Medulla oblongata (tissue), 1 donor: ENCODE results near the gene HPCAL1.
A peak's percentile ranks its signal among the peaks of the same experiment; 100 is the strongest.

Experiments used
- DNase-seq: peaks from one replicate; pipeline ENCODE4 v3.0.0-alpha.2; 2015; ENCODE audit errors: extremely low spot score

HPCAL1 gene

DNA sequence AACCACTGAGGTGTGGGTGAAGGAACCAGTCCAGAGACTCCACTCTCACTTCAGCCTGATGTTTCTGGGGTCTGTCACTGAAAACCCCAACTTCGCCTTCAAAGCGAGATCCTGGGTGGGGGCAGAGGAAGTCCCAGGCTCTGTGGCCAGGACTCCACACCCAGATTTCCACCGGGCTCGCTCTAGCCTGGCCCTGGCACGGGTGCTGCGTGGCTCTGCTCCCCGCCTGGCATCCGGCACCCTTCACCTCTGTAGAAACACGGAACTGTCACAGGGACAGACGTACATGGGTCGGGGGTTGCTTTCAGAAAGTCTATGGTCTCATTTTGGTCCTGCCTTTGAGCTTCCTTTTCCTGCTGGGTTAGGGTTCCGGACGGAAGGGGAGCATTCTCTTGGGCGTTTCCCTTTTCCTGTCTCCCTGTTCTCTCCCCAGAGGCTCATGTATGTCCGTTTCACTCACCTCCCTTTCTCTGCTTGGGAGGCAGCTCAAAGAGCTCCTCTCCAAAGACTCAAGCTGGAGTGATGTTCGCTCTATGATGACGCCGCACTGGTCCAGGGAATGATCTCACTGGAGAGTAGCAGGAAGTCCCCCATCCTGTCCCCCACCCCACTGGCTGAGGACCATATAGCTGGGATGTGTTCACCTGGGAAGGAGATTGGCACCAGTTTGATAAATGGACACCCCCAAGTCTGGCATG, 103.9 kb downstream of the HPCAL1 start:
- DNase-seq: no peak

DNA sequence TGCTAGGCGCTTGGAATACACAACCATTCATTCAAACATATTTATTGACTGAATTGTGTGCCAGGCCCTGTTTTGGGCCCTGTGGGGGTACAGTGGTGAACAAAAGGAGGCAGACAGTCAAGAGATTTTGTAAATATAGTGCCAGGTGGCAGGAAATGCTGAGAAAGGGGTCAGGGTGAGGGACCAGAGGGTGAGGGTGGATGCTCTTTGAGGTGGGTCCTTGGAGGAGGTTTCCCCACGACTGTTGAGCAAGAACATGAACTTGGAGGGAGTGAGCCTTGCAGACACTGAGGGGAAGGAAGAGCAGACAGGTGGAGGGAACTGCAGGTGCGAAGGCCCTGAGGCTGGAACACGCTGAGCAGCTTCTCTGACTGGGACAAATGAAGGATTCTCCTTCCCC, 104.7 kb downstream of the HPCAL1 start:
- no peak for DNase-seq

DNA sequence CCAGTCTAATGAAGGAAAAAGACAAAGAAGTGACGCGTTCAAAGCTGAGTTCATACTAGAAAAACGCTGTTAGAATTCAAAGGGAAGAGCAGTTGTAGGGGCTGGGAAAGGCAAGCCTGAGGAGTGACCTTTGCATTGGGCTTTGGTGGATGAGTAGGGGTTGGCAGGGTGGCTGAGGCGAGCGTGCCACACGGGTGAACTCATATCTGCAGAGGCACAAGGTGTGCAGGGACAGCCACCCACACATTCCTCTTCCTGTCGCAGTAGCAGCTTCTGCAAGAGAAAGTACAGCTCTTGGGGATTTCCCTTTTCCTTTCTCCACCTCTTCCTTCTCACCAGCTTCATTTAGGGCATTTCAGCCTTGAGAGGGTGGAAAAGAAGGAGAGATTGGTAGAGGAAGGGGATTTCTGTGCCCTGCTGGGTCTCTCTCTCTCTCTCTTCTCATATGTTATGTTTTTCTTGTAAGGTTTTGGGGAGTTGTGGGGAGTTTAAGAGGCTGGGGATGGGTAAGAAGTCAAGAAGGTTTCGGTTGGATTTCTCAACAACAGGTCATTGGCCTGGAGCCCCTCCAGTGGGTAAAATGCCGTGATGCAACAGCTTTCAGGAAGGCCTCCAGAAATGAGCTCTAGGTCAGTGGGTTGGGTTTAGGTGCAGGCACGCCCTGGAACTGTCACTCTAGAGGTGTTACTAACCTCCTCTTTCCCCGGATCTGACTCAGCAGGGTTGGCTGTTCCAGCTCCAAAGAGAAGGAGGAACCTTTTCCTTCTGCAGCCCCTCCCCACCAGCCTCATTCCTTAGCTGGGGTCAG, 105.3 kb downstream of the HPCAL1 start:
- no peak for DNase-seq

DNA sequence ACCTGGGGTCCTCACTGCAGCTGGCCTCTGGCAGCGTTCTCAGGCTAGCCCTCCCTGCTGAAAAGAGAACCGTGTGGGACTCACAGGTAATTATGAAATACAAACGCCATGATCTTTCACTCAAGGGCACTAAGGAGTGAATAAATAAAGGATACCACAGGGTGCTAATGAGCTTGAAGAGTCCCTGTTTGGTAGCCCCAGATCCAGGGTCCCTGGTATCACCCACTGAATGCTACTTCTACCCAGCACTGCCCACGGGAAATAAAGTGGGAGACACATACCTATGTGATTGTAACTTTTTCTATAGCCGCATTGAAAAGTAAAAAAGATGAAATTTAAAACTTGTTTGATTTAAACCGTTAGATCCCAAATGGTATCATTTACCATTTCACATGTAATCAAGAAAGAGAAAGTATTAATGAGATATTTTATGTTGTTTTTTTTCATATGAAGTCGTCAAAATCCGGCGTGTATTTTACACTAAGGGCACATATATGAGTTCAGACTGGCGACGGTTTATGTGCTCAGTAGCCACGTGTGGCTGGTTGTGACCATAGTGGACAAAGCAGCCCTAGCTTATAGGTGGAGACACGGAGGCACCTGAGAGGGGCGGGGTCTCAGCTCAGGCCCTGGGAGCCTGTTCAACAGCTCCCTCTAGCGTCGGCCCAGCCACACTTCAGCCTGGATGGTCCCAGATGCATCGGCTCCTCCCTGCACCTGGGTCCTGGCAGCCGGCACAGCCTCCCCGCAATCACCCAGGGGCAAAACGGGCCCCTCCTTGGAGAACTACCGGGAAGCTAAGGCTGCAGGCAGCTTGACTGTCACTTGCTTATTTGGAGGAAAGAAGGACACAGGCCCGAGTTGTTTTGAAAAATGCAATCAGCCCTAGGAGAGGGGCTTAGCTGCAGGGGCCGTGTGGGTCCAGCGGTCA, 106.2 kb downstream of the HPCAL1 start:
- peak; percentile 78 for DNase-seq

DNA sequence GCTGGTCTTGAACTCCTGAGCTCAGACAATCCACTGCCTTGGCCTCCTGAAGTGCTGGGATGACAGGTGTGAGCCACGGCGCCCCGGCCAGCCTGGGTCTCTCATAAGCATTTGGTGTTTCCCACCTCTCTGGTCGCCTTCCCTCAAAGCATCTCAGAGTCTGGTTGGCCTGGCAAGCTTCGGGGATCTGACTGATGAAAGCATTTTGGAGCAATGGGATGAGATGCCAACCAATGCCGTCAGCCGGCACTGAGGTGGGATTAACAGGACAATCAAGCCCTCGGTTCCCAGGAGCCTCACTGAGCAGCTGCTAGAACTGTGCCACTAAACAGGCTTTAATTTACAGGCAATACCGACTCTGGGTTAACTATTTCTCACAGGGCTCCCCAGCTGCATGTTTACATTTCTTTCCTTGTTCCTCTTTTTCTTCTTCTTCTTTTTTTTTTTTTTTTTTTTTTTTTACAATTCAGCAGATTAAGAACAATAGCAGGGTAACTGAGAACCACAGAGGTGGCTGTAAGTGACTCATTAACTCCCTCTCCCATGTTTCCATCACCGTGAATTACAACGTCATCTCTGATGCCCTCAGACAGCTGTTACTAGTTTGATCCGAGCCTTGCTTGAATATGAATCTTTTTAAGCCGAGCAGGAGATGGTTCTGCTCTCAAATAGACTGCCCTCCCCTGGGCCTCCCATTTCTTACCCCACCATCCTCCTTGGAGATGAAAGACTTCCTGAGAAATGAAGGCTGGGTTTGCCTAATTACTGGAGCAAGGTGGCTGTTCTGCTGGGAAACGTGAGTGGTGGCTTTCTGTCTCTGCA, 107.5 kb downstream of the HPCAL1 start:
- no peak for DNase-seq

DNA sequence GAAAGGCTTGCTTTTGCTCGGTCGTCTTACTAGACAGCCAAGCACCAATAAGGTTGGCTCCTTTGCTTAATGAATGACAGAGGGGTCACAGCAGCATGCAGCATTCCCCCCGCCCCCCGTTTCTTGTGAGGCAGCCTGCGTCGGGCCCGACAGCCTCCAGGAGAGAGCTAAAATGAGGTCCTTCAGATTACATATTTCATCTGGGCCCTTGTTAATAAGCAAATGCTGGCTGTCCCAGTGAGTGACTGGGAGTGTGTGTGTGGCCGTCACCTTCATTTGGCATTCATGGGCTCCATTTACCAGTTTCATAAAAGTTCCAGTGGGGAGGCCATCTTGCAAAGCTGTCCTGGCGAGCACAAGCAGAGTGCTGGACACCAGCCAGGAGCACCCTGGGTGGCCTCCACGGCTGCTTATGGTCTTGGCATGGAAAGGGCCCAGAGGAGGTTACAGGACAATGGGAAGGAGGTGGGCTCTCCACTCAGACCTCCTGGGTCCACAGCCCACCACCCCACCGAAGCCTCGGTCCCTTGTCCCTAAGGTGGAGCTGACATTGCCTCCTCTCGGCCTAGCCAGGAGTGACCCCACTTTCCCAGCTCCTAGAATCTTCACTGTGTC, 108.2 kb downstream of the HPCAL1 start:
- no peak for DNase-seq

DNA sequence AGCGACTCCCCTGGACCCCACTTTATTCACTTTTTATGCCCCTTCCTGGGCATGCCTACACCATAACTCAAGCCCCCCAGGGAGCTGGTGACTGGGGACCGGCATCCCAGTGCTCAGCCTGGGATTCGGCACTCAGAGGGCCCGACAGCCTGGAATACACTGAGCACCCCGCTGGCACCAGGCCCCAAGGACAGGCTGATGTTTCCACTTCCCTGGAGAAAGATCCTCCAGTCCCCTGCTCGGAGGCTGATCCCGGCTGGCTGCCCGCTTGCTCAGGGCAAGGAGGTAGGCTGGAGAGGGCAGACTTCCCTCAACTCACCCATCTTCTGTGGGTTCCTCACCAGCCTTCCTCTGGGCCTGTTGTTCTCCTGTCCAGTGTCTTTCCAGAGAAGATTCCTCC, 108.9 kb downstream of the HPCAL1 start:
- no peak for DNase-seq

DNA sequence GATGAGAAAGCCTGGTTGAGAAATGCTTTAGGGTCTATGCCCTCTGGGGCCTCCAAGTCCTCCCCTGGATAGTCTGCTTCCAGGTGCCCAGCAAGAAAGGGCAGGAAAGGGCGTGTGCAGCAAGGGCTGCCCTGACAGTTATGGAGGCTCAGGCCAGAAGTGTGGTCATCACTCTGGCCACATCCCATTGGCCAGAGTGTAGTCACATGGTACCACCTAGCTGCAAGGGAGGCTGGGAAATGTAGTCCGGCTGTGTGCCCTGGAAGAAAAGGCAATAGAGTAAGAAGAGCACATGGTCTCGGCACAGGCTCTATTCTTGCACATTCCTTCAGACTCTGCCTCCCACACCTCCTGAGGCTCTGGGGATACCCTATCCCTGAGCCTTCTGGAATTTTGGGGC, 109.7 kb downstream of the HPCAL1 start:
- DNase-seq: no peak

DNA sequence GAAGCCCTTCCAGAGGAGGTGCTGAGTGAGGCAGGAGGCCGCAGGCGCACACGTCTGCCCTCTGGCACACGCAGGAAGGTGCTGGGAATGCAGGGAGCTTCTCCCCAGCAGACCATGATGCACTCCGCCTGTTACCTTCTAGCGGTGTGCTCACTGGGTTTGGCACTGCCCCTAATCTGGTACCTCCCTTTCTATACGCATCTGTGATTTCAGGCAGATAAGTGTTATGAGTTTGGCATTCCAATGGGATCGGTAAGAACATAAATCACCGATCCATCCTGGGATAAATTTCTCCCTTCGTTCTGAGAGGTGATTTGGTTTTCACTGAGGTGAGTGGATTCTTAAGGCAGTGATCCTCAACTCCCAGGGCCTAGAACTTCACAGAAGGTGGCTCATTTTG, 110.8 kb downstream of the HPCAL1 start:
- no peak for DNase-seq

DNA sequence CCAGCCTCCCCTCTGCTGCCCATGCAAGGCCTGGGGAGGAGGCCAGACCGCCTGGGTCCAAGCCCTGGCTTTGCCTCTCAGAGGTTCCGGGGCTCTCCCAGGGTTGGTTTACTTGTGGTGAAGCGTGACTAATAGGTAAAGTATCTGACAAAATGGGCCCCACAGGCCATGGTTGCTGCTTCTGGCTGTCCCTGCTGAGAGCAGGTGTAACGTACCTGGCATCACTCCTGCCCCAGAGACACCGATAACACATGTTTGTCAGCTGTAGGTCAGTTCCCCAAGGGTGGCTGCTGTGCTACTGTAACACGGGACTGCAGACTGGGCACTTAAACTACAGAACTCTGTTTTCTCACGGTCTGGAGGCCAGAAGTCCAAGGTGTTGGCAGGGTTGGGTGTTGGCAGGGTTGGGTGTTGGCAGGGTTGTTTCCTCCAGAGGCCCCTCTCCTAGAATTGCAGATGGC, 111.3 kb downstream of the HPCAL1 start:
- DNase-seq: peak; percentile 52

DNA sequence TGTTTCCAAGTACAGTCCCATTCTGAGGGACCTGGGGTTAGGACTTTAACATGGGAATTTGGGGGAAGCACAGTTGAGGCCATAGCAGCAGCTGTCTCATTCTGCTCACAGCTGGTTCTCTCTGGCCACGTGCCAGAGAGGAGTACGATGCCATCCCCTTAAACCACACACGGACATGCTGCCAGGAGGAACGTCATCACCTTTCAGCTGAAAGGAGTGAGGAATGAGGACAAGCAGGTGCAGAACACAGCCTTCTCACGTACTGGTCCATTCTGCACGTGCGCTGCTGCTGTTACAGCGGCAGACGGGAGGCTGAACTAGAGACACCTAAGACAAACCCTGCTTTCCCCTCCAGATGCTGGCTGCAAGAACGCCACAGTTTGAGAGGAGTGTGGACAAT, 111.9 kb downstream of the HPCAL1 start:
- no peak for DNase-seq

DNA sequence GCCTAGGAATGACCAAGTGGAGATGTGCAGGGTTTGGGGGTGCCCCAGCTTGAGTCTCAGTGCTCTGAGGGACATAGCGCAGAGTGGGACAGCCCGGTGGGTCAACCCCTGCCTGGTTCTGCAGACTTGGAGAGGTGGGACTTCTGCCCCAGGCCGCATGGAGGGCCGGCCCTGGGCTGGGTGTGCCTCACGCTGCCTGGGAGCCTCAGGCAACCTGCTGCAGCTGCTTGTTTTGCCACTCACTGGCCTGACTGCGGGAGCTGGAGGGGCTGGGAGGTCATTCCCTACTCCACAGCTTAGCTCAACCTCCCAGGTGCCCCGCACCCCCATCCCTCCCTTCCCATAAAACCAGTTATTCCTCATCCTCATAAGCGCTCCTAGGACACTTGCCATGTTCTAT, 112.3 kb downstream of the HPCAL1 start:
- DNase-seq: no peak

DNA sequence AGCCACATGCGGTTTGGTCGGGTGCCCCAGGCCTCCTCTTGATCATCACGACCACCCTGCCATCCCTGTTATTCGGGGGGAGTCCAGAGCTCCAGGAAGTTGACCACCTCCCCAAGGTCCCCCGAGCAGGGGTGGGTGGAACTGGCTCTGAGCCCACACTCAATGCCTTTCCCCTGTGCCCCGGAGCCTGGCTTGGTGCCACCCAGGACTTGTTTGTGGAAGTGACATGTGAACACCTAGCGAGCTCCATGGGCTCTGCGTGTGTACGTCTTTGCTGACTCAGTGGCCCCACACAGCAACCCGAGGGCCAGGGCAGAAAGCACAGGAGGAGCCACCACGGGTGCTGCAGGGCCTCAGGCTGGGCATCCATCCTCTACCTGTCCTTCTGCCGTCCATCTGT, 112.9 kb downstream of the HPCAL1 start:
- DNase-seq: no peak

DNA sequence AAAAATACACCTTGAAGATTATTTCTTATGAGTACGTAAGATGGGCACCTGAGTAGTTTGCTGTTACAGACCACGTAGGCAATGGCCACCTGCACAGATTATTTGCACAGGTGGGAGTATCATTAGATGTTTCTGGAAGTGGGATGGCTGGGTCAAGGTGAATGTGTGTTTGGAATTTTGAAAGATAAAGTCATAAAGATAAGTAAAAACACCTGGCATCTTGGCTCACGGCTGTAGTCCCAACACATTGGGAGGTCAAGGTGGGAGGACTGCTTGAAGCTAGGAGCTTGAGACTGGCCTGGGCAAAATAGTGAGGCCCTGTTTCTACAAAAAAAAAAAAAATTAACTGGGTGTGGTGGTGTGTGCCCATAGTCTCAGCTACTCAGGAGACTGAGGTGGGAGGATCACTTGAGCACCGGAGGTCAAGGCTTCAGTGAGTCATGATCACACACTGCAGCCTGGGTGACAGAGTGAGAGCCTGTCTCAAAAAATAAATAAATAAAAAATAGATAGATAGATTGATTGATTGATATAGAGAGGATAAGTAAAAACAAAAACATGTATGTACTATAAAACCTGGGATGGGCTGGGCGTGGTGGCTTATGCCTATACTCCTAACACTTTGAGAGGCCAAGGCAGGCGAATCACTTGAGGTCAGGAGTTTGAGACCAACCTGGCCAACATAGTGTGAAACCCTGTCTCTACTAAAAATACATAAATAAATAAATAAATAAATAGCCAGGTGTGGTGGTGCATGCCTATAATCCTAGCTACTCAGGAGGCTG, 115.0 kb downstream of the HPCAL1 start:
- DNase-seq: no peak

DNA sequence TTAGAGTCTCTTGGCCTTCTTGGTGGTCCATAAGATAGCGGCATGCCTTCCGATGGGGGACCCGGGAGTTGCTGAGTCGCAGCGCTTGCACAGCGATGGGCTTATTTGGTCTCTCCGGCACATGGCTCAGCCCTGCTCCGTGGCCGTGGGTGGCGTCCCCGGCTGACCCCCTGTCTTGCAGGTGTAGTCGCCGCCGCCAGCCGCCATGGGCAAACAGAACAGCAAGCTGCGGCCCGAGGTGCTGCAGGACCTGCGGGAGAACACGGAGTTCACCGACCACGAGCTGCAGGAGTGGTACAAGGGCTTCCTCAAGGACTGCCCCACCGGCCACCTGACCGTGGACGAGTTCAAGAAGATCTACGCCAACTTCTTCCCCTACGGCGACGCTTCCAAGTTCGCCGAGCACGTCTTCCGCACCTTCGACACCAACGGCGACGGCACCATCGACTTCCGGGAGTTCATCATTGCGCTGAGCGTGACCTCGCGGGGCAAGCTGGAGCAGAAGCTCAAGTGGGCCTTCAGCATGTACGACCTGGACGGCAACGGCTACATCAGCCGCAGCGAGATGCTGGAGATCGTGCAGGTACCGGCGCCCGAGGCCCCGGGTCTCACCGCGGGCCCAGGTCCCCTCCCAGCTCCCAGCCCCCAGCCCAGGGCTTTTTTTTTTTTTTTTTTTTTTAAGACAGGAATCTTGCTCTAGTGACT, 117.0 kb downstream of the HPCAL1 start:
- DNase-seq: no peak

DNA sequence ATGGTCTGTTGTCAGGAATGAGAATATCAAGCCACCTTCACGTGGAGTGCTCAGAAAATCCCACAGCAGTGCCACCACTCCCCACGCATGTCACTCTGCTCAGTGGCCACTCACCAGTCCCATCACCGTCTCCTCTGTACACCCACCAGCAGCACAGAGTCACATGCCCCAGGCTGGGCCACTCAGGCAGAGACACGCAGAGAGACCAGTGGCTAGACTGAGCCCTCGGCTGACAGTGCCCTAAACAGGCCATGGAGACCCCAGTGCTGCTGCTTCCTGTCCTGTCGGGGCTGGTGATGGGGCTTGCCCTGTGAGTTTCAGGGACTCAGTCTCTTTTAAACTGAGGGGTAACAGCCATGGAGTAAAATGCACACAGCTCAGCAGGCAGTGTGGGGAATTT, 119.5 kb downstream of the HPCAL1 start:
- no peak for DNase-seq

DNA sequence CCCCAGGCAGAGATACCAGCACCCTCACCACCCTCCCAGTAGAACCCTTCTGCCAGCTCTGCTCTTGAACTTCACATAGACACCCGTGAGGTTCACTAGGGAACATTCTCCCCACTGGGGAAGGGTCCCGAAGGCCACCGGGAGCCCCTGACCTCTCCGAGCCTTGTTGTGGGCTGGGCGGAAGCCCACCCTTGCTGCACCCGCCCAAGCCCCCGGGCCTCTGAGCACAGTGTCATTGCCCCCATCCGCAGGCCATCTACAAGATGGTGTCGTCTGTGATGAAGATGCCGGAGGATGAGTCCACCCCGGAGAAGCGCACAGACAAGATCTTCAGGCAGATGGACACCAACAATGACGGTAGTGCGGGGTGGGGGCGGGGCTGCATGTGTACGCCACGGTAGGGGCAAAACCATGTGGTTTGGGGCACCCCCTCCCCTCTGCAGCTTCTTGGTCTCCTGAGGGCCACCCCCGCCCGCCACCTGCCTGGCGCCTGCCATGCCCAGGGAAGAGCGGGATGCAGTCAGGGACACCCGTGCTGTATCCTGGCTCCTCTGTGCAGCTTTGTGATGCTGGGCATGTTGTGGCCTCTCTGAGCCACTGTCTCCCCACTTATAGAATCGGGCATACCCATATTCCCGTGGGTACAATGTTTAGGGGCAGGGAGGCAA, 120.2 kb downstream of the HPCAL1 start:
- DNase-seq: no peak

DNA sequence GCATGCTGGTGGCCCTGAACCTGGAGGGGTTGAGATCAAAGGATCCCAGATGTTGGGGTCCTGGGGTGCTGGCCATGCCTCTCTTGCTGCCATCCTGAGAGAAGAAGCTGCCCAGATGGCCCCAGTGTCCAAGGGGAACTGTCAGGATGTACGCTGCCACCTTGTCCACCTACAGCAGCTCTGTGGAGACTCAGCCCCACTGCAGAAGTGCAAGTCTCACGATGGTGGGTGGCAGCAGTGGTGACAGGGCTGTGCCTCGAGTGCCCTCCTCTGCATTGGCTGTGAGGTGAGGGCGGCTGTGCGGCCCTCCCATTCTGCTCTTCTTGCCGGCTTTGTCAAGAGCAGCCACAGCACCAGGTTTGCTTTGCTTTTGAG, 120.7 kb downstream of the HPCAL1 start:
- DNase-seq: no peak

DNA sequence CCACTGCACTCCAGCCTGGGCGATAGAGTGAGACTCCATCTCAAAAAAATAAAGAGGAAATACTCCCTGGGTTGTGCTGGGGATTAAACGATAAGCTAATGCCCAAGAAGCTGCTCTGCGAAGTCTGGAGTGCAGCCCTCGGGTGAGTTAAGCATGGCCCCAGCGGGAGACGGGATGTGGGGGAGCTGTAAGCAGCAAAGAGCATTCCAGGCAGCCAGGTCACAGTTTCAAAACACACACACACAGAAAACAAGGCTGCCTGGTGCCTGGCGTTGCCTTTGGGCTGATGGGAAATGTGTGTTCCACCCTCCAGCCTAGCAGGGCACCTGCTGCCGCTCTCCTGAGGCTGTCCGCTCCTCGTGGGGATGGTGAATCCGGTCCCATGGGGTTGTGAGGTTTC, 121.3 kb downstream of the HPCAL1 start:
- DNase-seq: no peak
